ENCODE results near the gene CCDC9B. TPM values are rescaled to one million over a fixed set of nuclear protein-coding genes. Genes with fewer than 3 reads are reported as not detected.

The CCDC9B gene
- total and polyA plus RNA-seq, 9 donors, result 5.3 to 16.8 (median 11.9) TPM

DNA sequence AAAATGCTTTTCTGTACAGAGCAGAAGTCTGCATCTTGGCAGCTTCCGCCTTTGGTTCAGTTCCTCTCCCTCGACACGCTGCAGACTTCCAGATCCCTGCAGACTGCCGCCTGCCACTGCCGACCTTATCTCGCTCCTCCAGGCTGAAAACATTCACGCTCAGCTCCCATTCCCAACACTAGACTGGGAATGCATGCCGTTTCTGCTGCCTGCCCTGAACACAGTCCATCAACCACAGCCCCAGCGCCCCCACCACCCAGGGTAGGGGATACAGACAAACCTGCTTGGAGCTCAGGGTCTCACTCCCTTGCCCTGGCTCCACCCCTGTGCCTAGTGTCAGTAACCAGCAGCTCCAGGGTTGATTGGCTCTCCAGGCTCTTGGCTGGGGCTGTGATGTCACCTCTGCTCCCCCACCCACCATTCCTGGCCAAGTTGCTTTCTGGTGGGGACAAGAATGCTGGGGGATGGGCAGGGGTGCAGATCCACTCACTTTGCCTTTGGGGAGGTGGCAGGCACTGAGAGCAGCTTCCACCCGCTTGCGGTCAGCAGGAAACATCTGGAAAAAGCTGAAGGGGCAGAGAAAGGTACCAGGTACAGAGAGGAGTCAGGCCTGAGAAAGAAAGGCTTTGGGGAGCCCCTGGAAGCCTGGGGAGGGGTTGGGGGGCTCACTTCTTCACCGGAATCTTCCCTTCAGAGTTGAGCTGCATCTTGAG lies 39.1 kb downstream of the CCDC9B start:
- no peaks in the 10 kb centered on the region for H3K36me3 ChIP-seq (ENCODE audit: control insufficient read depth, insufficient read depth, low read length)
- 30% methylated on average over 12 of the region's 12 CpGs for WGBS (ENCODE audit: insufficient coverage)

DNA sequence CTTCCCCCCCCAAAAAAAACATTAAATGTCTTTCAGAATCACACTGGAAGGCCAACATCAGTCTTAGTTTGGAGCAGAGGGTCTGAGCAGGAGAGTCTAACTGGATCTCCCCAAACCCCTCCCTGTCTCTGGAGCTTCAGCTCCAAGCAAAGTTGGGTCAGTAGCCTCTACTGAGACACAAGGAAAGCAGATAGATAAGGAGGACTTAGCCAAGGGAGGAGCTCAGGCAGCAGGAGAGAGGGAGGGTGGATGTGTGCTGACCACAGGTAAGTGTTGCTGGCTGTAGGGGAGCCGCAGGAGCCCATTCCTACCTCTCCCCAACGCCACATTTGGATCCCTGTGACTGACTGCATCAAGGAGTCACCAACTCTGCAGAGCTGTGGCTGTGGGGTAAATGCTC lies 40.0 kb downstream of the CCDC9B start:
- no peak for DNase-seq
- H3K9me3 ChIP-seq (replicated peaks; ENCODE audit: control insufficient read depth, low read depth, low read length), result peaks cover 6% of the 10 kb centered on the region
- H3K4me3 ChIP-seq (ENCODE audit: low read length), result no peak overlapping the region
- H3K36me3 ChIP-seq (ENCODE audit: control insufficient read depth, insufficient read depth, low read length), result no peaks in the 10 kb centered on the region
- H3K27ac ChIP-seq (ENCODE audit: low read length), result no peak overlapping the region
- H3K4me1 ChIP-seq (ENCODE audit: control insufficient read depth, insufficient read depth, low read length), result peaks cover 4% of the 10 kb centered on the region
- WGBS (ENCODE audit: insufficient coverage), result no CpG with 5 or more reads among the region's 2 CpGs
- peaks cover 6% of the 10 kb centered on the region for H3K27me3 ChIP-seq (ENCODE audit: control insufficient read depth, insufficient read depth, low read length)

More for the DNA sequence above, 39.1 kb downstream of the CCDC9B start:
- Histone ChIP-seq H3K4me3 (ENCODE audit: low read length) (no peak overlapping the region), H3K9me3 (replicated peaks; ENCODE audit: control insufficient read depth, low read depth, low read length) (peaks cover 6% of the 10 kb centered on the region), H3K27ac (ENCODE audit: low read length) (no peak overlapping the region), H3K27me3 (ENCODE audit: control insufficient read depth, insufficient read depth, low read length) (peaks cover 5% of the 10 kb centered on the region), H3K4me1 (ENCODE audit: control insufficient read depth, insufficient read depth, low read length) (no peaks in the 10 kb centered on the region)
- DNase-seq, result no peak

- peaks cover 8% of the 10 kb centered on the region for H3K27me3 ChIP-seq (ENCODE audit: control insufficient read depth, insufficient read depth, low read length)
- H3K4me3 ChIP-seq (ENCODE audit: low read length), result no peak overlapping the region
- no peak overlapping the region for H3K27ac ChIP-seq (ENCODE audit: low read length)
- no peaks in the 10 kb centered on the region for H3K36me3 ChIP-seq (ENCODE audit: control insufficient read depth, insufficient read depth, low read length)
- peaks cover 6% of the 10 kb centered on the region for H3K9me3 ChIP-seq (replicated peaks; ENCODE audit: control insufficient read depth, low read depth, low read length)
- WGBS (ENCODE audit: insufficient coverage), result no CpG with 5 or more reads among the region's 2 CpGs
- DNase-seq, result no peak
- peaks cover 4% of the 10 kb centered on the region for H3K4me1 ChIP-seq (ENCODE audit: control insufficient read depth, insufficient read depth, low read length)
Measured at GRCh38 chr15:40300367-40300766, 40.4 kb downstream of the CCDC9B start.

- Histone ChIP-seq H3K4me3 (ENCODE audit: low read length) (no peak overlapping the region), H3K36me3 (ENCODE audit: control insufficient read depth, insufficient read depth, low read length) (no peaks in the 10 kb centered on the region), H3K9me3 (replicated peaks; ENCODE audit: control insufficient read depth, low read depth, low read length) (peaks cover 6% of the 10 kb centered on the region), H3K4me1 (ENCODE audit: control insufficient read depth, insufficient read depth, low read length) (peaks cover 4% of the 10 kb centered on the region), H3K27me3 (ENCODE audit: control insufficient read depth, insufficient read depth, low read length) (peaks cover 14% of the 10 kb centered on the region), H3K27ac (ENCODE audit: low read length) (no peak overlapping the region)
- no peak for DNase-seq
- WGBS (ENCODE audit: insufficient coverage), result 92% methylated on average over 16 of the region's 17 CpGs
Measured at GRCh38 chr15:40298216-40298935, 42.4 kb downstream of the CCDC9B start.

DNA sequence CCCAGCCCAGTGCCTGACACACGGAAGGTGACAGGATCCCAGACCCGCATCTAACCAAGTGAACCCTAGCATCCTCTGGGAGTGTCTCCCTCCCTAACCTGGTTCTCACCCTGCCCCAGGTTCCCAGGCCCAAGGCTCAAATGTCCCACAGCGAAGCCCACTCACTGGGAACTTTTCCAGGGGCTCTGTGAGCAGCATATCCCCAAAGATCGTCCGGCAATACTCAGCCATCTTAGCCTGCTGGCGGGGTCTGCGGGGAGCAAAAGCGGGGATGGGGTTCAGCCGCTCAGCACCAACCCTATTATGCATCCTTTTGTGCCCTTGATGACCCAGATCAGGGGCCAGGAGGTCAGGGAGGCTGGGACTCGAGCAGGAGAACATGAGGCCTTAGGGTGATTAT lies 43.4 kb downstream of the CCDC9B start:
- H3K4me1 ChIP-seq (ENCODE audit: control insufficient read depth, insufficient read depth, low read length), result peaks cover 4% of the 10 kb centered on the region
- H3K36me3 ChIP-seq (ENCODE audit: control insufficient read depth, insufficient read depth, low read length), result no peaks in the 10 kb centered on the region
- H3K9me3 ChIP-seq (replicated peaks; ENCODE audit: control insufficient read depth, low read depth, low read length), result peaks cover 6% of the 10 kb centered on the region
- H3K27me3 ChIP-seq (ENCODE audit: control insufficient read depth, insufficient read depth, low read length), result peaks cover 21% of the 10 kb centered on the region
- H3K4me3 ChIP-seq (ENCODE audit: low read length), result no peak overlapping the region
- H3K27ac ChIP-seq (ENCODE audit: low read length), result no peak overlapping the region
- WGBS (ENCODE audit: insufficient coverage), result 77% methylated on average over 6 of the region's 10 CpGs
- DNase-seq, result no peak

GRCh38 chr15:40296561-40297230 lies 44.0 kb downstream of the CCDC9B start:
- H3K9me3 ChIP-seq (replicated peaks; ENCODE audit: control insufficient read depth, low read depth, low read length), result peaks cover 6% of the 10 kb centered on the region
- no peaks in the 10 kb centered on the region for H3K36me3 ChIP-seq (ENCODE audit: control insufficient read depth, insufficient read depth, low read length)
- peaks cover 28% of the 10 kb centered on the region for H3K27me3 ChIP-seq (ENCODE audit: control insufficient read depth, insufficient read depth, low read length)
- 81% methylated on average over 3 of the region's 5 CpGs for WGBS (ENCODE audit: insufficient coverage)
- no peak overlapping the region for H3K27ac ChIP-seq (ENCODE audit: low read length)
- no peak overlapping the region for H3K4me3 ChIP-seq (ENCODE audit: low read length)
- no peak for DNase-seq
- peaks cover 4% of the 10 kb centered on the region for H3K4me1 ChIP-seq (ENCODE audit: control insufficient read depth, insufficient read depth, low read length)

GRCh38 chr15:40295877-40296560 lies 44.7 kb downstream of the CCDC9B start:
- DNase-seq, result no peak
- Histone ChIP-seq H3K36me3 (ENCODE audit: control insufficient read depth, insufficient read depth, low read length) (no peaks in the 10 kb centered on the region), H3K4me1 (ENCODE audit: control insufficient read depth, insufficient read depth, low read length) (peaks cover 9% of the 10 kb centered on the region), H3K27ac (ENCODE audit: low read length) (no peak overlapping the region), H3K4me3 (ENCODE audit: low read length) (no peak overlapping the region), H3K27me3 (ENCODE audit: control insufficient read depth, insufficient read depth, low read length) (peaks cover 33% of the 10 kb centered on the region), H3K9me3 (replicated peaks; ENCODE audit: control insufficient read depth, low read depth, low read length) (peaks cover 6% of the 10 kb centered on the region)
- 25% methylated on average over 5 of the region's 12 CpGs for WGBS (ENCODE audit: insufficient coverage)

DNA sequence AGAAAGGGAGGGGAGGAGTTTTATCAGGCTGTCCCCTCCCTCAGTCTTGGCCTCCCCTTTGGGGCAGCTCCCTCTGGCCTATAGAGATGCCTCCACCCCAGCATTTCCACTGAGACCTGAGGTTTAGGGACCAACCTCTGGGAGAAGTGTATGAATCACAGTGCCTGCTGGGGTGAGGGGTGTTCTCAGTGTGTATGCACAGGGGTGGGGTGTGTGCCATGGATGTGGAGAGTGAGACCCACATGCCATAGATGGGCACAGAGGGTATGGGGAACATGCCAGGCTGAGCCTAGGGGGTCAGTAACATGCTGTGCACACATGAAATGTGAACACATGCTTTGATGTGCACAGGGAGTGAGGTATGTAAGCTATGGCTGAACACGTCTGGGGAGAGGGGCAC lies 45.4 kb downstream of the CCDC9B start:
- DNase-seq, result no peak
- H3K36me3 ChIP-seq (ENCODE audit: control insufficient read depth, insufficient read depth, low read length), result no peaks in the 10 kb centered on the region
- H3K27me3 ChIP-seq (ENCODE audit: control insufficient read depth, insufficient read depth, low read length), result peaks cover 36% of the 10 kb centered on the region
- no peak overlapping the region for H3K27ac ChIP-seq (ENCODE audit: low read length)
- 75% methylated on average over 1 of the region's 1 CpG for WGBS (ENCODE audit: insufficient coverage)
- peaks cover 3% of the 10 kb centered on the region for H3K9me3 ChIP-seq (replicated peaks; ENCODE audit: control insufficient read depth, low read depth, low read length)
- H3K4me1 ChIP-seq (ENCODE audit: control insufficient read depth, insufficient read depth, low read length), result peaks cover 13% of the 10 kb centered on the region
- no peak overlapping the region for H3K4me3 ChIP-seq (ENCODE audit: low read length)

DNA sequence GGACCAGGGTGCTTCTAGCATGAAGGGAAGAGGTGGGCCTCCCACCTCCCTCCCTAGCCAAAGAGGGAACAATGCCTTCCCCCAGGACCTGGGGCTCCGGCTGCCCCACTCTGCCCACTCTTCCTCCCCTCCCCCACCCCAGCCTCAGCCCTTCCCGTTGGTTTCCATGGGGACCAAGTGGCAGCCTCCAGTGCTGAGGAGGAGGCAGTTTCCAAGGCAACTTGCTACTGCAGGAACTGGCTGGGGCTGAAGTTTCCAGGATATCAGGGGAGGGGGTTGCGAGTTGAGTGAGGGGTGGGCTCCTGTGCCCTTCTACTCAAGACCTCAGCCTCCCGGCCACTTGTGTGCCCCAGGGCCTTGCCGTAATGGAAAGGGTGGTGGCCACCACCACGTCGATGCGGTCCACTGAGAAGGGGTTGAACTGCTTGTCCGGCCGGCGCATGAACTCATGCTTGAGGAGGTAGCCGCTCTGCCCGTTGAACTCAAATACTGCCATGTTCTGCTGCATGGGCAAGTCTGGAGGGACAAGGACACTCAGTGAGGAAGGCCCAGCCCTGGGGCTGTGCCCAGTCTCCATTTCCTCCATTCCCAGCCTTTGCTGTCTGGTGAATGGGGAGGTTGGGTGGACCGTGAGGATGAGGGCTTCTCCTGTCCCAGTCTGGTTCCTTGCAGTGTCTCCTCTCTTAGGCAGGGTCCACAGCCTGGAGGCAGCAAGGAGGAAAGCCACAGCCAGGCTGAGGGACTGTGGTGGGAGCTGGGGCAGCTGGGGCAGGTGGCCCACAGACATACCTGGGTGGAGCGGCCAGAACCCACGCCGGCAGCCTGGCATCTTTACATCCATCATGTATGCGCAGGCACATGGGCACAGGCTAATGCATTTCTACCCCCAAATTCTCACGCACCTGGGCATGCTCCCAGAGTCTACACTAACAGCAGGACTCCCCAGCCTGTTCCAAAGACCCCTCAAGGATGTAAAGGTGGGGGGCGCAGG lies 46.5 kb downstream of the CCDC9B start:
- Histone ChIP-seq H3K27ac (ENCODE audit: low read length) (no peak overlapping the region), H3K9me3 (replicated peaks; ENCODE audit: control insufficient read depth, low read depth, low read length) (no peaks in the 10 kb centered on the region), H3K36me3 (ENCODE audit: control insufficient read depth, insufficient read depth, low read length) (no peaks in the 10 kb centered on the region), H3K4me3 (ENCODE audit: low read length) (no peak overlapping the region), H3K27me3 (ENCODE audit: control insufficient read depth, insufficient read depth, low read length) (peaks cover 39% of the 10 kb centered on the region), H3K4me1 (ENCODE audit: control insufficient read depth, insufficient read depth, low read length) (peaks cover 20% of the 10 kb centered on the region)
- WGBS (ENCODE audit: insufficient coverage), result 91% methylated on average over 12 of the region's 20 CpGs
- DNase-seq, result no peak
